Eye (tissue), 1 donor: ENCODE data around the gene NDUFB8.
"Not testable (repeated sequence)": the region's sequence is repeated elsewhere in the genome, so short reads cannot be mapped to it uniquely, and the experiment has no call there.

ENCODE experiments used
- DNase-seq: peaks from one replicate; pipeline ENCODE4 v3.0.0-alpha.2; 2015

NDUFB8 gene

GRCh38 chr10:100529475-100530298 lies at the start of gene NDUFB8:
TSS of gene NDUFB8 (minus strand) at chr10:100529871. CDS start at chr10:100529851, 20 bp downstream.
- DNase-seq = peak; percentile 97

GRCh38 chr10:100576282-100576635 lies 46.6 kb upstream of the NDUFB8 start:
- DNase-seq = no peak

GRCh38 chr10:100575585-100576281 lies 46.1 kb upstream of the NDUFB8 start:
- no peak for DNase-seq

- not testable (repeated sequence) for DNase-seq
Measured at GRCh38 chr10:100575146-100575545, 45.5 kb upstream of the NDUFB8 start.

DNA sequence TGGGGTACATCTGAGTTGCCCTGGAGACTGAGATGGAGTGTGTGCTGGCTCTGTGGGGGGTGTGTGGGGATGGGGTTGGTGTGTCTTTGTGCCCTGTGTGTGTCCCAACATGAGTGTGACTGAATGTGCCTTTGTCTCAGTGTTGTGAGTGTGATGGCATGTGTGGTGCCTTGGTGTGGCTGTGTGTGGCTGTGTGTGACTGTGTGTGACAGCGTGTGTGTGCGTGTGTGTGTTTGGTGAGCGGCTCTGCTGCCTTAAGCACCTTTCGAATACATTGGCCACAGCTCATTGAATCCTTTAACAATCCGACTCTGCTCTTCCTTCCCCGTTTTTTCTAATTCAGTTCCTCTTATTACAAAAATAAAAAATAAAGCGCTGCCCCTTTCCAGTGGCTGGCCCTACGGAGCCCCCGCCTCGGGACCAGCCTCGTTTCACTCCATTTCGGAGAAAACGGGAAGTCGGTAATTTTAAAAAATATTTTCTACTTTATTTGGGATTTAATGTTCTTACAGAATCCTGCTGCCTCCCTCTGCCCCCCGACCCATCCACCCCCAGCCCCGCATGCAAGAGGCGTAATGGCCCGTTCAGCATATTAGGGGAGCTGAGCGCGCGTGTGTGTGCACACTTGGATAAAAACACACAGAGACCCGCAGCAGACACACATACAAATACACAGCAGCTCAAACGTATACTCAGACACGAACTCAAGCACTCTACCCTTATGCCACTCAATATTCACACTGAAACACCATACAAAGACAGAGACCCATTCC lies 41.6 kb upstream of the NDUFB8 start:
- no peak for DNase-seq

DNA sequence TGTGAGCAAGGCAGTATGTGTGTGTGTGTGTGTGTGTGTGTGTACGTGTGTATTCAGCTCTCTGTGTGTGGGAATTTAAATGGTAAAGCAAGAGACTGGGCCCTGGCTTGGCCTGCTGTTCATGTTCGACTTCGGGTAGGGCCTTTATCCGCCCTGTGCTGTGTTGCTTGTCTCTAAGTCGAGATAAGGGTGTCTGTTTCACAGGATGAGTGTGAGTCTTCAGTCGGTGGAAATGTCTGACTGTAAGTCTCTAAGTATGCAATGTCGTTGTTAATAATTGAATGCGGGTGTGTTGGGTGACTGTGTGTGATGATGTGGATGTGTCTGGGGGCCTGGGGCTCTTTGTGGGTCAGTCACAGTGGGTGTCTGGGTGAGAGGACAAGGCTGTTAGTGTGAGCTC lies 40.8 kb upstream of the NDUFB8 start:
- no peak for DNase-seq

DNA sequence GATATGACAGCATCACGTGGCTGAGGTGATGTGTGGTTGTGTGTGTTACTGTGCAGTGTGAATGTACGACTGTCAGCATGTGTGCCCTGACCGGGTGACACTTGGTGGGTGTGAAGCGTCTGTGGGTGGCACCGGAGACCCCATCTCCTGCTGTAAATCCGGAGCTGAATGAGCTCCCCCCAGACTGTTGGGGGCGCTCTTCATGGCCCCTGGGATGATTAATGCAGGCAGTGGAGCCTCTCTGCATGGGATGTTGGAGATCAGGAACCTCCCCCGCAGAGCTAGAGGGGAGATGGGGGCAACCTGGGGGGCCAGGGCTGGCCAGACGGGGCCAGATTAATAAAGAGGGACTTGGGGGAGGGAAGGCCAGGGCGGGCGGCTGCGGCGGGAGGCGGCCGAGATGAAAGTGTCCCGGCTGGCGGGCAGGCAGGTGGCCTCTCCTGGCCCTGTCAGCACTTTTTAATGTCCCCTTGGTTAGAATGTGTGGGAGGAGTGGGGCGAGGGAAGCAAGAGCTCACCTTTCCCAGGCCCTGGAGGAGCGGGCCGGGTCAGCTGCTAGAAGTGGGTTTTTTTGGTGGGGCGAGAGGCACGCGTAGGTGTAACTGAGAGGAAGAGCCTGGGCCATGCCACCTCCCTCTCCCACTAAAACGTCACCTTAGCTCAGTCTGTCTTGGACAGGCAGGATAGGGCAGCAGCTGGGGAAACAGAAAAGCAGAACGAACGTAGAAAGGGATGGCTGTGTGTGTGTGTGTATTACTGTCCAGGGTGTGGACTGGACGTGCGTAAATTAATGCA lies 40.2 kb upstream of the NDUFB8 start:
- DNase-seq = no peak

DNA sequence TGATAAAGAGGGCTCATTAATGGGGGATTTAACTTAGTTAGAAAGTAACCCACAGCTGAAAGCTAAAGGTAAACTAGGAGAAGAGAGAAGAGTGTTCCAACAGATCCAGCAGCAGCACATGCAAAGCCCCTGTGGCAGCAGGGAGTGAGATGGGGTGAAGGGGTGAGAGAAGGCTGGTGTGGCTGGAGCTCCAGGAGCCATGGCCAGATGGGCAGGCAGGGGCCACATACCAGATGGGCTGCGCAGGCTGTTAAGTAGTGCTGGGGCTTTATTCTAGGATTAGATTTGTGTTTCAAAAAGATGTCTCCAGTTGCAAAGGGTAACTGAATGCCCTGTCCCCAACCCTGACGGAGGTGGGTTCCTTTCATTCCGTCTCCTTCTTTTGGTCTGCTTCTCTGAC lies 39.2 kb upstream of the NDUFB8 start:
- DNase-seq = no peak

GRCh38 chr10:100567826-100568225 lies 38.2 kb upstream of the NDUFB8 start:
- DNase-seq = no peak

GRCh38 chr10:100567249-100567648 lies 37.6 kb upstream of the NDUFB8 start:
- DNase-seq = no peak

DNA sequence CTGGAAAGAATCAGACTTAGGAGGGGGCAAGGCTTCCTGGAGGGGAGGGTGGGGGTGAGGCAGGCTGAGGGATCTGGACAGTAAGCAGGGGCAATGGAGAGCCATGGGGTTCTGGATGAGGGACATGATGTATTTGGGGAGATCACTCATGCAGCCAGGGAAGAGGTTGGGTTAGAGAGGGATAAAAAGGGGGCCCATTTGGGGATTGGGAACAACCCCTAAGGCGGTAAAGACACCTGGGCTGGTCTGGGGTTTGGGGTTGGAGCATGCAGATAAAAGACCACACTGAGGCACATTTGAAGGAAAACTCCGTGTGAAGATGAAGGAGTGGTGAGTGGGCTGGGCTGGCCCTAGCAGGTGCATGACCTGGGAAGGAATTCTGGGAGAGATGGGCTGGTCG lies 36.9 kb upstream of the NDUFB8 start:
- DNase-seq = no peak

DNA sequence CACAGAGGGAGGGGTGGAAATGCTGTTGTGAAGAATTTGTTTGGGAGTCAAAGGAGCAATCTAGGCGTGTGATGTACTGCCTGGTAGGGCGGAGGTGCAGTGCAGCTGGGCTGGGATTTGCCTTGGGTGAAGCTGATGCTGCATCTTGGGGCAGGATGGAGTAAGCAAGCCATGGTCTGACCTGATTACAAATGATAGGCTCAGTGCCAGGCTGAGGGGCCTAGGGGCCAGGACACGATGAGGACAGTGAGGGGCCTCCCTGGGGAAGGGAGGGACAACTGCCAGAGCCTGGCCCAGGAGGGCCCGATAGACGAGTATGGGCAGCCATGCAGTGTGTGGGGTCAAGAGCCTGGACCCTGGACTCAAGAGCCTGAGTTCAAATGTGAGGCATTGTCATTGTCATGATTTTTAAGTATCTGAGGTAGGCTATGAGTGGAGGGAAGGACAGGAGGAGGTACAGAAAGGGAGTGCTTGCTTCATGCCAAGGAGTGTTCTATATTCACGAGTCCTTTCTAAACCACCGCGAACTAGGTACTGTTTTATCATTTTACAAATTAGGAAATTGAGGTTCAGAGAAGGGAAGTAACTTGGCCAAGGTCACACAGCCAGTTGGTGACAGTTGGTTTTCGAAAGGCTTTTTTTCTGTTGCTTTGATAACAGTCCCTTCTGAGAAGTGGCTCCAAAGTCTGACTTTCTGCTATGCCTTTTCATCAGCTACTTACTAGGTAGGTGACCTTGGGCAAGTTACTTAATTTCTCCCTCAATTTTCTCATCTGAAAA lies 35.7 kb upstream of the NDUFB8 start:
- DNase-seq = no peak

GRCh38 chr10:100562008-100562672 lies 32.5 kb upstream of the NDUFB8 start:
- DNase-seq = peak; percentile 89

DNA sequence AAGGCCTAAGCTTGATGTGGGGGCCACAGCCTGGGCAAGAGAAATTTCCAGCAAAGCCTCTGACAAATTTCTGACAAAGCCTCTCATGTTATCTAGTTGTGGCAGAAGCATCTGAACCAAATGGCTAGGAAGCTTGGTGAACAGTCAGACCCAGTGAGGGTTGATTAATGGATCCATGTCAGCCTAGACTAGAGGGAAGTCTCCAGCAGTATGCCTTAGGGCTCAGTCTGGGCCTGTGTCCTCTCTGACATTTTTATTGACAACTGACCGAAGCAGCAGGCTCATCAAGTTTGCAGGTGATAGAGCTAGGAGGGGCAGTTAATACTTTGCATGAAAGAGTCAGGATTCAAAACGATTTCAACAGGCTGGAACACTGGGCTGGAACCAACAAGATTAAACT lies 31.3 kb upstream of the NDUFB8 start:
- DNase-seq = no peak

GRCh38 chr10:100560248-100560647 lies 30.6 kb upstream of the NDUFB8 start:
- DNase-seq = no peak

- DNase-seq = no peak
Measured at GRCh38 chr10:100554902-100555301, 25.2 kb upstream of the NDUFB8 start.

- DNase-seq = no peak
Measured at GRCh38 chr10:100553929-100554328, 24.3 kb upstream of the NDUFB8 start.

DNA sequence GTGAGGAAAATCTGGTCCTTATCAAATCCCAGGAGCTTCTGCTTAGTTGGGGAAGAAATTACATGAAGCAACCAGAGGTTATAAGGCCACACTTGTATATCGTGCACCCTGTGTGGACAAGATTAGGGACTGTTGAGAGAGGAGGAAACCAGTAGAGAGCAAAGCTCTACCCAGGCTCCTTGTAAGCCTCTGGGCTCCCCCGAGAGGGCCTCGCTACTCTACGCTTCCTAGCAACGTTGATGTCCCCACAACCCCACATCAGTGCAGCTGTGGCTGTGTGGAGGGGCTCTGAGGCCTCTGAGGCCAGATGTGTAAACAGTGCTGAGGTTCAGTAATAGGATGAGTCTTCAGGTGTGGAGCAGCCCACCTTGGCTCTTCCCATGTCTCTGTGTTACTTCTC lies 22.1 kb upstream of the NDUFB8 start:
- DNase-seq = no peak

DNA sequence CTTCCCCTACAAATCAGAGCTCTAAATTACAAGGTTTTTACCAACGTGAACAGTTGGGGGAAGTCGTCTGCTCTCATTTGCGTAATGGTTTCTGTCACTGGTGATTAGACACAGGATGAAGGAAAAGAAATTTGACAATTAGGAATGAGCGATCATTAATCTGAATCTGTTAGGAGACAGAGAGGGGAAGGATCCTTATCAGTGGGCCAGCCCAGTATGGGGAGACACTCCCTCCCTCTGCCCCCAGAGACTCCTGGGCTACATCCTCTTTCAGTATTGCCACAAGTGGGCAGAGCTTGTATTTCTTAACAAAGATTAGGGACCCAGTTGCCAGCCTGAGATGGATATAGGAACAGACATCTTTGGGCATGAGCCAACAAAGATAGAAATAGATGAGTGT lies 21.5 kb upstream of the NDUFB8 start:
- DNase-seq = peak; percentile 63

GRCh38 chr10:100544950-100545349 lies 15.3 kb upstream of the NDUFB8 start:
- no peak for DNase-seq

DNA sequence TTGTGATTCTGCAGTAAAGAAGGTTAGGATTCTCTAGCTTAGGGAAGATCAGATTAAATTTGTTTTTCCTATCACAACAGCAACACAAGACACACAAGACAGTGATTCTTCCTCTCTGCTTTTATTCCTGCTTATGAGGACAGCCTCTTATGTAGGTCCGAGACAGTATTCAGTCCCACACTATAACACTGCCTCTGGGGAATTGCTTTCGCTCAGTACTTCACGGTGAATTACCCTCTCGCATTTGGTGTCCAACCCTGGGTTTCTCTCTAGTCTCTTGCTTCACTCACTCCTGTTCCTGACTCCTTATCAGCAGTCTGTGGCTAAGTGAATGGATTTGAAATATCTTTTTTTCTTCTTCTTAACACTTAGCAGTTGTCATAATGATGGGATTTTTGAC lies 7.8 kb upstream of the NDUFB8 start:
- DNase-seq = peak; percentile 65
